Posterior cingulate gyrus (tissue), 11 donors: ENCODE measurements around the gene LPAR2.

ENCODE experiments used
- DNase-seq, 10 donors: peaks; one replicate each; pipeline versions ENCODE4 v3.0.0 to v3.0.0-alpha.2; 2020 to 2021; ENCODE audit warnings: mixed read lengths in 3 of 10
- intact Hi-C: fragments of 100-400 bp; cut with DNase I; formaldehyde crosslinking; loops from one replicate; pipeline ENCODE4 v1.15.1; 2023

Gene LPAR2

GRCh38 chr19:19655641-19656343, 27.8 kb upstream of the LPAR2 start:
- intact Hi-C loops: no loop called here
- peak in 3 of 10 donors; percentile 7 to 77 (median 72) for DNase-seq

- intact Hi-C loops: no loop called here
- DNase-seq: peak in 3 of 10 donors; percentile 27 to 68 (median 63)
Observed at GRCh38 chr19:19655051-19655594, 27.1 kb upstream of the LPAR2 start.

GRCh38 chr19:19654441-19654840, 26.4 kb upstream of the LPAR2 start:
- peak in 1 of 10 donors; percentile 27 for DNase-seq
- intact Hi-C loops: no loop called here

GRCh38 chr19:19653597-19654147, 25.7 kb upstream of the LPAR2 start:
- peak in 1 of 10 donors; percentile 82 for DNase-seq
- intact Hi-C loops: no loop called here

GRCh38 chr19:19652482-19653295, 24.7 kb upstream of the LPAR2 start:
- DNase-seq: no peak
- intact Hi-C loops: no loop called here

DNA sequence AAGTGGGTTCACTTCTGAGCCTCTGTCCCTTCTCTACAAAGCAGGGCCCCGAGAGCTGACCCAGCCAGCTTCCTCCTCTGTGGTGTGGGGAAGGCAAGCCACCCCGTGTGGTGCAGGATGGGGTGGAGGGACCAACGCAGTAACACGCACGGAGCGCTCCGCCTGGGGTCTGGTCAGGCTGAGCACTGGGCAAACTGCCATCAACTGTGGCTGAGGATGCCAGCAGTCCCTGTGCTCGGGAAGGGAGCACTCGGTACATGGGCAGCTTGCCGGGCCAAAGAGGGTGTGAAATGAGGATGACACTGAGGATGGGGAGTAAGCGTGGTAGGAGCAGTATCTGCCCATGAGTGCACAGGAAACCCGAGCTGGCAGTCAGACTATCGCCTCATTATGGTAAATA, 23.1 kb upstream of the LPAR2 start:
- peak in 6 of 10 donors; percentile 24 to 87 (median 50) for DNase-seq
- intact Hi-C loops: no loop called here

GRCh38 chr19:19650331-19650730, 22.3 kb upstream of the LPAR2 start:
- intact Hi-C loops: no loop called here
- DNase-seq: peak in 1 of 10 donors; percentile 66

DNA sequence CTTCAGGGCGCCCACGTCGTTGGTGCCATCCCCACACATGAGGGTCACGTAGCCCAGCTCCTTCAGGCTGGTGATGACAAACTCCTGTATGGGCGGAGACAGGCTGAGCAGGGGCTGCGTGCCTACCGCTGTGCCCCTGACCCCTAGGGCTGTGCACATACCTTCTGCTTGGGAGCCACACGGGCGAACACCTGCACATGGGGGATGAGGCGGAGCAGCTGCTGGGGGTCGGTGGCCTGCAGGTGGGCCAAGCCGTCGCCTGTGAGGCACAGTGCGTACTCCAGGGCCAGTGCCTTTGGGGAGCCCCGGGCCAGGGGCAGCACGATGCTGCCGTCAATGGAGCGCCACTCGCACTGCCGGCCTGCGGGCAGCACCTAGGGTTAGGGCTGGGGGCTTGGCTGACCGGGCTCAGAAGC, 21.6 kb upstream of the LPAR2 start:
- intact Hi-C loops: no loop called here

DNA sequence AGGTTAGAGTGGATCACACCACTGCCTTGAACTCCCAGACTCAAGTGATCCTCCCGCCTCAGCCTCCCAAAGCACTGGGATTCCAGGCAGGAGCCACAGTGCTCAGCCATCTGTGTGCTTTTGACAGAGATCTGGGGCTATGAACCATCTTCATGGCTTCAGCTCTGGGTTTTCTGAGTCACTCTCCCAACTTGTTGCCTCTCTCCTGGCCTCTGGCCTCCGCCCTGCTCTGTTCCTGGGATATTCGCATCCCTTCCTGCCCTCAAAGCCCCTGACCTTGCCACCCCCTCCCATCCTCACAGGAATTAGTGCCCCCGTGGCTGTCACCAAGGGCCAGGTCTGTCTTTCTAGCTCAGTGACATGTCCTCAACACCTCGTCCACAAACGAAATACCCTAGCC, 21.1 kb upstream of the LPAR2 start:
- DNase-seq: peak in 1 of 10 donors; percentile 60
- intact Hi-C loops: no loop called here

More for the DNA sequence above, 21.6 kb upstream of the LPAR2 start:
- peak in 1 of 10 donors; percentile 77 for DNase-seq

DNA sequence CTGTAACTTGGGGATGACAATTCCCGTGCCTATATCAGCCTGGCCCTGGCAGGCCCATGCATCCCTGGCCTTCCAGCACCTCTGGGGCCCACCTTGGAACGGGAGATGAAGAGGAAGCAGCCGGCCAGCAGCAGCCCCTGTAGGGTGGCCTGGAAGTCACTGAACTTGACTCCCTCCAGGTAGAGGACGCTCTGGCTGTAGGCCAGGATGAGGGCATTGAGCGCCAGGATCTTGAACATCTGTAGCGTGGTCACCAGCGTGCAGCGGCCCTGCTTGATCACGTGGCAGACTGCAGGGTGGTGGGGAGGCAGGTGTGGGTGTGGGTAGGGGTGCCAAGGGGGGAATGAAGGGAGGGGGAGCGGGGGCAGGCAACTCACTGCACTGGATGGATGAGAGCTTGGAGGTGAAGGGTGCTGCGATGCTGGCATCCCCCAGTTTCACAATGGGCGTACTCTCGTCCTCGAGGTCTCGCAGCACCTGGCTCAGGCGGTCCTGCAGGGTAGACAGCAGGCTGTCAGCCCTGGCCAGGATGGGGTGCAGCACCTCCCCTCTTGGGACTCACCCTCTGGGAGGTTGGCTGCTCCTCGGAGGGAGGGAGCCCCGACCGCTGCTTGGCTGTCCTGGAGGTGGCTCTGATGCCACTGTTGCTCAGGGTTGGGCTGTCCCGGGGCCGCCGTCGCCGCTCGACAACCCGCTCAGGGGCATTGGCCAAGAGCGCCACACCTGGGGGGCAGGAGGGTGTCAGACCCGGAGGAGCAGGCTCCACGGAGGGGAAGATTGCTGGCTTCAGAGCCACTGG, 19.2 kb upstream of the LPAR2 start:
- DNase-seq: peak in 1 of 10 donors; percentile 75
- intact Hi-C loops: no loop called here

DNA sequence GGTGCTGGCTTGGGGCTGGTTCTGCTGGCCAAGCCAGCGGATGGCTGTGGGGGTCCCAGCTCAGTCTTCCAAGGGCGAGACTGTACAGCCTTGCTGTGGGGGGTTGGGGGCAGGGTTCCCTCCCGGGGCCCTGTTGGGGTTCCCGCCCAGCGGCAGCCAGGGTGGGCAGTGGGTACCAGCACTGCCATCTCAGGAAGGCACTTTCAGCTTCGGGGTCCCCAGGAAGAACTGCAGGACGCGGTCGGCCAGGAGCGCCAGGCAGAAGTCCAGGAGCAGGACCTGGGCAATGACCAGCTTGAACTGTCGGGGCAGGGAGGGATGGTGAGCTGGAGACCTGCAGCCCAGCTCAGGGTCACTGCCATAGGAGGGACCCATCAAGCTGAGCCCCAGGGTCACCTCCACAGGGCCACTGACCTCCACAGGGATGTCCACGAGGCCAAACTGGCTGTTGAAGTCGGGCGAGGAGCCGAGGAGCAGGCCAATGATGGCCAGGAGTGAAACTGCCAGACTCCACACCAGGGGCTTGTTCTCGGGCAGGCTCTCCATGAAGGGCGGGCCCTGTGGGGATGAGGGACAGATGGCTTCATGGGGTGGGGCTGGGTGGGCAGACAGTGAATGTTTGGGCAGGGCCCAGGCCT, 17.3 kb upstream of the LPAR2 start:
- DNase-seq: peak in 1 of 10 donors; percentile 70
- intact Hi-C loops: no loop called here

GRCh38 chr19:19644054-19644388, 16.0 kb upstream of the LPAR2 start:
- DNase-seq: no peak
- intact Hi-C loops: loop anchor here (1.0 kb wide), 1 partner anchor 112 kb away; no protein-coding TSS in a partner anchor

DNA sequence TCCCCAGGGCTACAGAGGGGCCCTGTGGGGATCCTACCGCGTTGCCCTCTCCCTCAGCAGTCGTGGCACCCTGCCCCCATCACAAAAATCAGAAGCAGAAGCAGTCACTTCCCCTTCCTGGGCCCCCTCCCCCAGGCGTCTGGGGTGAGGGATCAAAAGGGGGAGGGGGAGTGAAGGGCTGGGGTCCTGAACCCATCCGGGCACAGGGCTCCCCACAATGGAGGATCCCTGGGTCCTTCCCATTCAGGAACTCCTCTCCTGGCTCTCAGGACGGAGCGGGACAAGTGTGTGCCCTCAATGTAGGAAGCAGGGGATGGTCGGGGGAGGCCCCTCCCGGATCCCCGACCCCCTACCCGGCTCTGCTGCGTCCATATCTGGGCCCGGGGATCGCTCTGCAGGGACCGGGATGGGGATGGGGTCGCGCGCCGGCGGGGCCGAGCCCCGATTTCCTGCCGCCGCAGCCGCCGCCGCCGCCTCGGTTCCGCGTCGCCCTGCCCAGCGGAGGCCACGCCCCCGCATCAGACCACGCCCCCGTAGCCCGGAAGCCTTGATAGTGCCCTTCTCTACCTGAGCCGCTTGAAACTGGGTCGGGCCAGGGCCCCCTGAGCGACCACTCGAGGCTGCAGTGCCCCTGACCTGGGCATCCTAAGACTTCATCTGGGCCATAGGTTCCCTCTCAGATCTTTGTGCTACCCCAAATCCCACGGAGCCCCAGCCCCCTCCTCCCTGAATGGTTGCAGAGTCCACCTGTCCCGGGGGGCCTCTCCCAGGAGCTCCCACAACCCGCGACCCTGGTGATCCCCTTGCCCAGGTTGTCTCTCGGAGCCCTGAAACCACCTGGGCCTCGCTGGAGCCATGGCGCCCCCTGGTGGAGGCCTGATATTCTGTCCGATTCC, 15.4 kb upstream of the LPAR2 start, which contains the start of gene GMIP:
TSS of gene GMIP (minus strand) at position 500 of the 896 bp plus-strand sequence. CDS start at position 372, 128 bp downstream.
- intact Hi-C loops: loop anchor here (1.0 kb wide), 1 partner anchor 111 kb away; no protein-coding TSS in a partner anchor
- DNase-seq: peak in 9 of 10 donors; percentile 40 to 95 (median 74)

DNA sequence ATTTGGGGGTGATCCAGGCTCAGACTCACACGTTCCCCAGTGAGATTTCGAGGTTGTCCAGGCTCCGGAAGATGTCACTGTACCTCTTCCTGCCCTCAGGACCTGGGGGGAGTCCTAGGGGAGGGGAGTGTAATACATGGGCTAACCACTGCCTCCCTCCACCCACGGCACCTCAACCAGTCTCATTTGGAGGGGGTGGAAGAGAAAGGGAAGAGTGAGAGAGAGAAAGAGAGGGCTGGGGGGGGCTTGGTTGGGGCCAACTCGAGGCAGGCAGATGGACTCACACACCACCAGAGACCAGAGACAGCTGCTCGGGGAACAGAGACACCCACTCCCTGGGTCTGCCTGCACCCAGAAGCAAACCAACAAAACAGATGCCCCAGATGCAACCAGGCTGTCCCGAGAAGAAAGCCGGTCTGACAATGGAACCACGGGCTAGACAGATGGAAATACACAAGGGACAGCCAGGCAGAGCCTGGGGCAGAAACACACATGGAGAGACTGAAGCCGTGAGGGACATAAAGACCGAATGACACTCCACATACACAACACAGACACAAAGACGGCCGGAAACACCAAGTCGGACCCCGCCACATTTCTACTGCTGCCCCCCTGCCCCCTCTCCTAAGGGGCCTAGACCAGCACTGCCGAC, 14.6 kb upstream of the LPAR2 start:
- intact Hi-C loops: no loop called here
- peak in 2 of 10 donors; percentile 59 to 78 for DNase-seq

GRCh38 chr19:19637523-19638251, 9.7 kb upstream of the LPAR2 start:
- intact Hi-C loops: no loop called here
- no peak for DNase-seq

DNA sequence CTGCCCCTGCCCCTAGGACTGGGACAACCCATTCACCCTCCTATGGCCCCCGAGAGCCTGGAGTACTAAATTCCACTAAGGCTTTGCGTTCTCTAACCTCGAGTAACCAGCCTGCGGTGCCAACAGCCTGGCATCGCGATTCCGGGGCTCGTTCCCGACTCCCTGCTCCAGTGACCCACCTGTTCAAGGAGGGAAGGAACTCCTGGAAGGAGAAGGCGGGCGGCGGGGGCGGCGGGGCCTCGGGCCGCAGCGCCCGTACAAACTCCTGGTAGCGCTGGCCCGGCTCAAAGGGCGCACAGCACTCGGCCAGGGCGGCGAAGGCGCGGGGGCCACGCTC, 9.1 kb upstream of the LPAR2 start:
- intact Hi-C loops: no loop called here

DNA sequence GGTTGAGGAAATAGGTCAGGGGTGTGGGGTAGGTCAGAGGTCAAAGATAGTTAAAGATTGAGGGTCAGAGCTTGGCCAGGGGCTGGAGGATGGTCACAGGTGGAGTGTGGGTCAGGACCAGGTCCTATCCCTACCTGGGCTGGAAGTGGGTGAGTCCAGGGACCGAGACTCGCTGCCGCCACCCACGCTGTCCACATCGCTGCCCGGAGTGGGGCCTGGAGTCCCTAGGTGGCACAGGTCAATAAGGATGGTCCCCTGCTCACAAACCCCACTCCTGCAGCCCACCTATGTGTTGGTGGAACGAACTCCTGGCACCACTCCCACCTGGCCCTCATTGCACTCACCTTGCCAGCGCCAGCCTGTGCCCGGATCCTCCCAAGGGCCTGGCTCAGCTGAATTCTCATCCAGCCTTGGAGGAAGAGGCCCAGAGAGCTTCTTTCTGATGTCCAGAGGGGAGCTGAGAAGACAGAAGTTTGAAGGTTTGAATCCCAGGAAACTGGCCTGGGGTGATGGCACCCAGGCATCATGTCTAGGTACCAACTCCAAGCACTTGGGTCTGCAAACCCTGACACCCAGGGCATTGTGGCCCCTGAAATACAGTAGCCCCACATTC, 8.7 kb upstream of the LPAR2 start:
- DNase-seq: peak in 1 of 10 donors; percentile 67
- intact Hi-C loops: no loop called here

More for the DNA sequence above, 9.1 kb upstream of the LPAR2 start:
- DNase-seq: no peak
